GM12864 (cell line): ENCODE results near the gene LMO4.

Source experiments
- DNase-seq: peaks from one replicate; pipeline ENCODE4 v3.0.0-alpha.2; 2011; ENCODE audit warnings: low read depth
- H3K4me3 ChIP-seq: 2 replicates; pipeline ENCODE4 v1.5.1; 2011; ENCODE audit warnings: mild to moderate bottlenecking, low read depth, low read length, control low read depth
- CTCF ChIP-seq: IDR thresholded peaks from 2 replicates; pipeline ENCODE4 v1.5.1; 2011; ENCODE audit warnings: low read depth, mild to moderate bottlenecking, moderate library complexity, low read length, control low read depth, inconsistent platforms; ENCODE audit errors: missing control alignments

Gene LMO4

DNA sequence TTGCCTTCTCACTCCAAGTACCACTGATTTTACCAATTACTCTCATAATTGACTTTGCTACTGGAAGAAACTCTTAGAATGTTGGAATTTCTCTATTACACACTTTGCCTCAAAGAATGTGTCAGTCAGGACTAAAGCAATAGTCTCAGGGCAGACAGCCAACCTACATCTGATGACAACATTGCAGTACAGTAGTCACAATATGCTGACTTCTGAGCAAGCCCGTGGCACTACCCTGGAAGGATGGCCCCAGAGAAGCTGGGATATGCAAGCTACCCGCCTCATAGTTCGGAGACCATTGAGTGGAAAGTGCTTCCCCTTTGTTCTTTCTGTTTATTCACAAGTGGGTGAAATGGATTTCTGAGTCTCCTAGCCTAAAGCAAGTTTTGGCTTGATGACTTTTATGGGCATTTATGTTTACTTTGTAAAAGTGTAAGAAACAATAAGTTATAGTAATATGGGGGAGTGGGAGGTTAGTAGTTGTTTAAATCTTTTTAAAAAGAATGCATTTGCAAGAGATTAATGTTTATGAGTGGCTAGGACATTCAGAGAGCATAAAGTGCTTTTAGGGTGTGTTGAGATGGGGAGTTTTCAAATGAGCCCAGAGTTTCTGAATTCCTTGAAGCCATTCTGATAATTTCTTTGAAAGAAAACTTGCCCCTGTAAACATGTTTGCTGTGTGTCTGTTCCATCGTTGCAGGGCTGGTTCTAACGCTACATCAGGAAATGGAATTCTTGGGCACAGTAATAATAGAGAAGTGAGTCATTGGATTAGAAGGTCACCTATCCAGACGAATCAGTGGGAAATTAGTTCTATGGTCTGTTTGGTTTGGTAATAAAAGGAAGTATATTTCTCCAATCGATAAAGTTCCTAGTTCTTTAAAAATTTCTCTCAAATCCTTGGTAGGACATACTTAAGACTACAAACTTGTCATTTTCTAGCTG is 63.8 kb downstream of the LMO4 start:
- DNase-seq, result no peak
- H3K4me3 ChIP-seq, result no peak overlapping the region
- TF ChIP-seq CTCF, result no peak

GRCh38 chr1:87393445-87394085 is 64.9 kb downstream of the LMO4 start:
- DNase-seq, result peak; percentile 27
- no peak for TF ChIP-seq CTCF
- no peak overlapping the region for H3K4me3 ChIP-seq

DNA sequence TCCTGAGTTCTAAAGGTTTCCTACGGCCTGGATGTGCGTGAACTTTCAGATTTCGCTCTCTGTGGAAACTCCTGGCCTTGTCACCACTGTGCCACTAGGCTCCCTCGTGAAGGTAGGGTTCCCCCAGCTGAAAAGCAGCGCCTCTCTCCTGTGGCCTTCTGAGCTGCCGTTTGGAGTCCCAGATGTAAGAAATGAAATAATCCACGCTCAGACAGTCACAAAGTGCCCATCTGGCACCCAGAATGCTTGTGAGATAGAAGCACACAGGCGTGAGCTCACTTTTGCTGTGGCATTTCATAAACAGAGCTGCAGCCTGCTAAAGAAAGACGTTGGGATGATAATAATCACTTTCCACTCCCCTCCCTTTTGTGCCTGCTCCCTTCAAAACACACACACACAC is 65.8 kb downstream of the LMO4 start:
- TF ChIP-seq CTCF, result no peak
- DNase-seq, result no peak
- no peak overlapping the region for H3K4me3 ChIP-seq

DNA sequence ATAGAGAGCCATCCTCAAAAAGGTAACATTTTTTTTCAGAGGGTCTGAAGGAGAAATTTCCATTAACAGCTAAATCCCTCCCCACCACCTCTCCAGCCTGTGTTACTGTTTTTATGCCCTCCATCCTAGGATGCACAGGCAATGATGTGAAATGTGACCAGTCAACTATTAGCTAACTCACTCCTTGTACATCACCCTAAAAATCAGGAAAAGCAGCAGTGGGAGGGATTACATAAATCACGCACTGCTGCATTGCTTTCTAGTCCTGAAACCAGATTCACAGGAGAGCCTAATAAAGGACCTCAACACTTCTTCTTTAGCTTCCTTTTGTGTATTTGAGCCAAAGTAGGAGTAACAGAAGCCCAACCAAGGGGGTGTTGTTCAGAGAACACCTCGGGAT is 66.3 kb downstream of the LMO4 start:
- DNase-seq, result no peak
- no peak overlapping the region for H3K4me3 ChIP-seq
- TF ChIP-seq CTCF, result no peak
